ENCODE measurements around the gene SLC26A9. TPM values are rescaled to one million over a fixed set of nuclear protein-coding genes. Genes with fewer than 3 reads are reported as not detected.

The SLC26A9 gene
- total and polyA plus RNA-seq, 10 of the 15 experiments (the other 5 are each of a cell fraction or from before 2014, with no cell fraction given), result 0.09 to 0.40 (median 0.17) TPM

GRCh38 chr1:205913451-205914154 lies 29.7 kb downstream of the SLC26A9 start:
- POLR2A ChIA-PET, result no interaction called here
- no TSS peak for BruUV-seq (replicated peaks)
- TF ChIP-seq JUNB (IDR thresholded peaks at IDR 0.05) (no peak), ZNF274 (IDR thresholded peaks at IDR 0.05; ENCODE audit: insufficient read depth, insufficient read length) (no peak), GABPA (IDR thresholded peaks at IDR 0.05; ENCODE audit: low read depth) (no peak), CREM (IDR thresholded peaks at IDR 0.05; ENCODE audit: low read depth) (no peak), SMAD5 (IDR thresholded peaks at IDR 0.05; ENCODE audit: low read depth) (no peak), STAT1 (conservative IDR thresholded peaks at IDR 0.05) (no peak), E4F1 (IDR thresholded peaks at IDR 0.05; ENCODE audit: borderline replicate concordance, partially characterized antibody) (no peak), MLLT1 (IDR thresholded peaks at IDR 0.05) (no peak), STAT3 (IDR thresholded peaks at IDR 0.05; ENCODE audit: low read depth, low read length) (no peak), SMARCA5 (IDR thresholded peaks at IDR 0.05) (no peak)
- FAIRE-seq (no peak), ATAC-seq (no peak), DNase-seq (ENCODE audit: low read depth, low spot score) (no peak)
- peaks cover 0 to 2% of the 10 kb centered on the region in 2 experiments; a peak in 1 of 4 replicates for H3K27me3 ChIP-seq (replicated peaks in 1 of 2; ENCODE audit: control insufficient read depth in 2 of 2, insufficient read depth in 2 of 2, low read length in 1 of 2)
- no peak overlapping the region for H3K27ac ChIP-seq (ENCODE audit: control insufficient read depth, insufficient read depth)
- H3K9me3 ChIP-seq (replicated peaks; ENCODE audit: control insufficient read depth, insufficient read depth, low read length), result no peaks in the 10 kb centered on the region
- 47% methylated on average over 4 of the region's 4 CpGs for WGBS (ENCODE audit: insufficient coverage, insufficient replicate concordance, low lambda C conversion rate, missing lambda C conversion rate)
- no peaks in the 10 kb centered on the region for H3K79me2 ChIP-seq (ENCODE audit: control insufficient read depth, insufficient read depth, low read length)
- H3K36me3 ChIP-seq (ENCODE audit: control insufficient read depth in 2 of 2, insufficient read depth in 2 of 2, low read length in 1 of 2), result no peaks in the 10 kb centered on the region
- SMC1A ChIA-PET (ENCODE audit: uncharacterized antibody, unreplicated experiment), result interaction anchor here (1.0 to 2.7 kb wide), 2 partner anchors 64 to 254 kb away, joined by 3 to 10 read pairs; no protein-coding TSS in a partner anchor
- intact Hi-C loops (cut with micrococcal nuclease; ENCODE audit: unreplicated experiment), result no loop called here
- RAD21 ChIA-PET (ENCODE audit: unreplicated experiment), result no interaction called here
- CTCF ChIA-PET, result interaction anchor here (1.5 to 2.4 kb wide), 3 partner anchors 122 to 256 kb away, joined by 3 to 8 read pairs (median 4); no protein-coding TSS in a partner anchor
- H4K20me1 ChIP-seq (ENCODE audit: control insufficient read depth, insufficient read depth), result no peaks in the 10 kb centered on the region
- no peak overlapping the region for H3K9ac ChIP-seq (ENCODE audit: control insufficient read depth, insufficient read depth, low read length)
- no peaks in the 10 kb centered on the region; the same call in 1 of the 2 replicates for H3K4me1 ChIP-seq (ENCODE audit: control insufficient read depth, insufficient read depth, low read length)
- no peak overlapping the region for H3K4me2 ChIP-seq (ENCODE audit: control insufficient read depth, insufficient read depth)
- in situ Hi-C loops (cut with MboI), result loop anchor here (5.0 kb wide), 1 partner anchor 121 kb away; no protein-coding TSS in a partner anchor
- H3K4me3 ChIP-seq, result no peak overlapping the region
- no peak overlapping the region for H2AFZ ChIP-seq (ENCODE audit: control insufficient read depth, low read depth, low read length)
